Measurements from ENCODE around the gene THSD7A. TPM values are rescaled to one million over a fixed set of nuclear protein-coding genes. Genes with fewer than 3 reads are reported as not detected.

The THSD7A gene
- total and polyA plus RNA-seq, 2 of the 13 experiments (the other 11 are each of a cell fraction or from before 2014, with no cell fraction given): 0.01 to 0.07 TPM

- TF ChIP-seq, protein P1, sequence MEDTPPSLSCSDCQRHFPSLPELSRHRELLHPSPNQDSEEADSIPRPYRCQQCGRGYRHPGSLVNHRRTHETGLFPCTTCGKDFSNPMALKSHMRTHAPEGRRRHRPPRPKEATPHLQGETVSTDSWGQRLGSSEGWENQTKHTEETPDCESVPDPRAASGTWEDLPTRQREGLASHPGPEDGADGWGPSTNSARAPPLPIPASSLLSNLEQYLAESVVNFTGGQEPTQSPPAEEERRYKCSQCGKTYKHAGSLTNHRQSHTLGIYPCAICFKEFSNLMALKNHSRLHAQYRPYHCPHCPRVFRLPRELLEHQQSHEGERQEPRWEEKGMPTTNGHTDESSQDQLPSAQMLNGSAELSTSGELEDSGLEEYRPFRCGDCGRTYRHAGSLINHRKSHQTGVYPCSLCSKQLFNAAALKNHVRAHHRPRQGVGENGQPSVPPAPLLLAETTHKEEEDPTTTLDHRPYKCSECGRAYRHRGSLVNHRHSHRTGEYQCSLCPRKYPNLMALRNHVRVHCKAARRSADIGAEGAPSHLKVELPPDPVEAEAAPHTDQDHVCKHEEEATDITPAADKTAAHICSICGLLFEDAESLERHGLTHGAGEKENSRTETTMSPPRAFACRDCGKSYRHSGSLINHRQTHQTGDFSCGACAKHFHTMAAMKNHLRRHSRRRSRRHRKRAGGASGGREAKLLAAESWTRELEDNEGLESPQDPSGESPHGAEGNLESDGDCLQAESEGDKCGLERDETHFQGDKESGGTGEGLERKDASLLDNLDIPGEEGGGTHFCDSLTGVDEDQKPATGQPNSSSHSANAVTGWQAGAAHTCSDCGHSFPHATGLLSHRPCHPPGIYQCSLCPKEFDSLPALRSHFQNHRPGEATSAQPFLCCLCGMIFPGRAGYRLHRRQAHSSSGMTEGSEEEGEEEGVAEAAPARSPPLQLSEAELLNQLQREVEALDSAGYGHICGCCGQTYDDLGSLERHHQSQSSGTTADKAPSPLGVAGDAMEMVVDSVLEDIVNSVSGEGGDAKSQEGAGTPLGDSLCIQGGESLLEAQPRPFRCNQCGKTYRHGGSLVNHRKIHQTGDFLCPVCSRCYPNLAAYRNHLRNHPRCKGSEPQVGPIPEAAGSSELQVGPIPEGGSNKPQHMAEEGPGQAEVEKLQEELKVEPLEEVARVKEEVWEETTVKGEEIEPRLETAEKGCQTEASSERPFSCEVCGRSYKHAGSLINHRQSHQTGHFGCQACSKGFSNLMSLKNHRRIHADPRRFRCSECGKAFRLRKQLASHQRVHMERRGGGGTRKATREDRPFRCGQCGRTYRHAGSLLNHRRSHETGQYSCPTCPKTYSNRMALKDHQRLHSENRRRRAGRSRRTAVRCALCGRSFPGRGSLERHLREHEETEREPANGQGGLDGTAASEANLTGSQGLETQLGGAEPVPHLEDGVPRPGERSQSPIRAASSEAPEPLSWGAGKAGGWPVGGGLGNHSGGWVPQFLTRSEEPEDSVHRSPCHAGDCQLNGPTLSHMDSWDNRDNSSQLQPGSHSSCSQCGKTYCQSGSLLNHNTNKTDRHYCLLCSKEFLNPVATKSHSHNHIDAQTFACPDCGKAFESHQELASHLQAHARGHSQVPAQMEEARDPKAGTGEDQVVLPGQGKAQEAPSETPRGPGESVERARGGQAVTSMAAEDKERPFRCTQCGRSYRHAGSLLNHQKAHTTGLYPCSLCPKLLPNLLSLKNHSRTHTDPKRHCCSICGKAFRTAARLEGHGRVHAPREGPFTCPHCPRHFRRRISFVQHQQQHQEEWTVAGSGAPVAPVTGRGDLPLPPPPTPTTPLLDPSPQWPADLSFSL (CRISPR knock-in tag; IDR thresholded peaks at IDR 0.05): no peak
- TF ChIP-seq KLF6 (CRISPR knock-in tag; IDR thresholded peaks at IDR 0.05) (no peak), ZNF10 (CRISPR knock-in tag; IDR thresholded peaks at IDR 0.05; ENCODE audit: borderline replicate concordance, low read depth) (no peak), NR2F6 (IDR thresholded peaks at IDR 0.05) (no peak), NR2F6 (CRISPR knock-in tag; IDR thresholded peaks at IDR 0.05) (no peak), HNF4G (IDR thresholded peaks at IDR 0.05; ENCODE audit: borderline replicate concordance, low read depth, low read length) (no peak), HNF4G (CRISPR knock-in tag; IDR thresholded peaks at IDR 0.05; ENCODE audit: borderline replicate concordance, low read depth) (no peak)
- TF ChIP-seq, protein P2, sequence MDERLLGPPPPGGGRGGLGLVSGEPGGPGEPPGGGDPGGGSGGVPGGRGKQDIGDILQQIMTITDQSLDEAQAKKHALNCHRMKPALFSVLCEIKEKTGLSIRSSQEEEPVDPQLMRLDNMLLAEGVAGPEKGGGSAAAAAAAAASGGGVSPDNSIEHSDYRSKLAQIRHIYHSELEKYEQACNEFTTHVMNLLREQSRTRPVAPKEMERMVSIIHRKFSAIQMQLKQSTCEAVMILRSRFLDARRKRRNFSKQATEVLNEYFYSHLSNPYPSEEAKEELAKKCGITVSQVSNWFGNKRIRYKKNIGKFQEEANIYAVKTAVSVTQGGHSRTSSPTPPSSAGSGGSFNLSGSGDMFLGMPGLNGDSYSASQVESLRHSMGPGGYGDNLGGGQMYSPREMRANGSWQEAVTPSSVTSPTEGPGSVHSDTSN (CRISPR knock-in tag; IDR thresholded peaks at IDR 0.05): no peak
Observed at GRCh38 chr7:11714676-11715075, 117.3 kb downstream of the THSD7A start (continued).
